GM23338 (cell line): Measurements from ENCODE around the gene ADAMTS7.

Experiments
- EZH2 ChIP-seq: fragments of 200-600 bp; sonication (generic); IDR thresholded peaks from one replicate; pipeline ENCODE4 v1.8.0; 2017; ENCODE audit warnings: antibody characterized with exemption, mild to moderate bottlenecking, low read depth; ENCODE audit not compliant: unreplicated experiment
- JUNB ChIP-seq: IDR thresholded peaks from one replicate; pipeline ENCODE4 v1.6.1; 2016; ENCODE audit warnings: antibody characterized with exemption; ENCODE audit not compliant: unreplicated experiment
- NANOG ChIP-seq: IDR thresholded peaks from 2 replicates; pipeline ENCODE4 v1.6.1; 2016; ENCODE audit warnings: antibody characterized with exemption, borderline replicate concordance
- REST ChIP-seq: IDR thresholded peaks from one replicate; pipeline ENCODE4 v1.6.1; 2018; ENCODE audit warnings: antibody characterized with exemption; ENCODE audit not compliant: unreplicated experiment
- TF ChIP-seq, protein P1 (sequence below), 2 experiments: fragments of 200-600 bp in 1 of 2; sonication (generic) in 1 of 2; conservative IDR thresholded peaks; 2 replicates each; pipeline versions ENCODE4 v1.5.1 to v1.6.1; 2016 to 2017; ENCODE audit warnings: antibody characterized with exemption in 2 of 2, low read depth in 2 of 2, mild to moderate bottlenecking in 2 of 2, moderate library complexity in 1 of 2

- TF ChIP-seq, protein P1, sequence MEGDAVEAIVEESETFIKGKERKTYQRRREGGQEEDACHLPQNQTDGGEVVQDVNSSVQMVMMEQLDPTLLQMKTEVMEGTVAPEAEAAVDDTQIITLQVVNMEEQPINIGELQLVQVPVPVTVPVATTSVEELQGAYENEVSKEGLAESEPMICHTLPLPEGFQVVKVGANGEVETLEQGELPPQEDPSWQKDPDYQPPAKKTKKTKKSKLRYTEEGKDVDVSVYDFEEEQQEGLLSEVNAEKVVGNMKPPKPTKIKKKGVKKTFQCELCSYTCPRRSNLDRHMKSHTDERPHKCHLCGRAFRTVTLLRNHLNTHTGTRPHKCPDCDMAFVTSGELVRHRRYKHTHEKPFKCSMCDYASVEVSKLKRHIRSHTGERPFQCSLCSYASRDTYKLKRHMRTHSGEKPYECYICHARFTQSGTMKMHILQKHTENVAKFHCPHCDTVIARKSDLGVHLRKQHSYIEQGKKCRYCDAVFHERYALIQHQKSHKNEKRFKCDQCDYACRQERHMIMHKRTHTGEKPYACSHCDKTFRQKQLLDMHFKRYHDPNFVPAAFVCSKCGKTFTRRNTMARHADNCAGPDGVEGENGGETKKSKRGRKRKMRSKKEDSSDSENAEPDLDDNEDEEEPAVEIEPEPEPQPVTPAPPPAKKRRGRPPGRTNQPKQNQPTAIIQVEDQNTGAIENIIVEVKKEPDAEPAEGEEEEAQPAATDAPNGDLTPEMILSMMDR (conservative IDR thresholded peaks at IDR 0.05; ENCODE audit: low read depth in 2 of 2), result peak in 1 of 2 experiments; percentile 32; a peak in 2 of 4 replicates
- no peak for TF ChIP-seq EZH2
- TF ChIP-seq REST, result no peak
- TF ChIP-seq JUNB, result no peak
- TF ChIP-seq NANOG, result no peak
Observed at GRCh38 chr15:78768531-78769408, 42.5 kb downstream of the ADAMTS7 start.
